GM21723 (cell line): ENCODE measurements around the gene PRCD.

Experiments
- ATAC-seq: cut with Tn5 transposase; IDR thresholded peaks from one replicate; pipeline ENCODE4 v1.9.1; 2021; ENCODE audit warnings: mild to moderate bottlenecking, moderate library complexity; ENCODE audit not compliant: unreplicated experiment

Gene PRCD

DNA sequence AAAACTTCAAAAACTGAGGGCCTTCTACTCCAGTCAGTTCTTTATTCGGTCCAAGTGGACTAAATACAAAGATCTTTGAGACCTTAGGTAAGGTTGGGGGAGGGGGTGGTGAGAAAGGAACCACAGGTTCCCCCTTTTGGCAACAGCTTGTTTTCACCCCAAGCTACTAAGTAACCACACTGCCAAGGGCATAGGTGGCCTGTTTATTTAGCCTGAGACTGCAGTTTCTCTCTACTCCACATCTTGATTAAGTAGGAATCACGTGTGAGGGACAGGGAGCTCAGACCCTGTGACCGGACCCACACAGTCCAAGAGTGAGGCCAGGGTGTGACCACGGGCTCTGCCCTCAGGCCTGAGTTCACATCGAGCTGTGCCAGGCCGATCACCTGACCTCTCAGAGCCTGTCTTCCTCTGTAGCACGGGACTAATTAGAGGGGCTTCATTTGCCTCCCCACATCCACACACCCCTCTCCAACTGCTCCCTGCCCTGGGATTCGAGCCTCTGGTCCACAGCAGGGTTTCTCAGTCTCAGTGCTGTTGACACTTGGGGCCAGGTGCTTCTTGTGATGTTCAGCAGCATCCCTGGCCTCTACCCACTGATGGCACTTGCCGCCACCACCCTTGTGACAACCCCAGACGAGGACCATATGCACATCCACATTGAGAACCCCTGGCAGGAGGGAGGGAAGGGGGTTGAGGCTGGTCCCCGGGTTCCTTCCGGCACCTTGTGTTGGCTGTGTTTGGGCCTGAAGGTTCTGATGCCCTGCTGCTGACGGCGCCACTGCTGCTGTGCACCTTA lies 28.0 kb downstream of the PRCD start:
- no peak for ATAC-seq

- no peak for ATAC-seq
Observed at GRCh38 chr17:76568811-76569221, 29.0 kb downstream of the PRCD start.

GRCh38 chr17:76569607-76570279 lies 29.9 kb downstream of the PRCD start:
- no peak for ATAC-seq

GRCh38 chr17:76570457-76570856 lies 30.6 kb downstream of the PRCD start:
- ATAC-seq = no peak

GRCh38 chr17:76570877-76571471 lies 31.1 kb downstream of the PRCD start:
- ATAC-seq = no peak

DNA sequence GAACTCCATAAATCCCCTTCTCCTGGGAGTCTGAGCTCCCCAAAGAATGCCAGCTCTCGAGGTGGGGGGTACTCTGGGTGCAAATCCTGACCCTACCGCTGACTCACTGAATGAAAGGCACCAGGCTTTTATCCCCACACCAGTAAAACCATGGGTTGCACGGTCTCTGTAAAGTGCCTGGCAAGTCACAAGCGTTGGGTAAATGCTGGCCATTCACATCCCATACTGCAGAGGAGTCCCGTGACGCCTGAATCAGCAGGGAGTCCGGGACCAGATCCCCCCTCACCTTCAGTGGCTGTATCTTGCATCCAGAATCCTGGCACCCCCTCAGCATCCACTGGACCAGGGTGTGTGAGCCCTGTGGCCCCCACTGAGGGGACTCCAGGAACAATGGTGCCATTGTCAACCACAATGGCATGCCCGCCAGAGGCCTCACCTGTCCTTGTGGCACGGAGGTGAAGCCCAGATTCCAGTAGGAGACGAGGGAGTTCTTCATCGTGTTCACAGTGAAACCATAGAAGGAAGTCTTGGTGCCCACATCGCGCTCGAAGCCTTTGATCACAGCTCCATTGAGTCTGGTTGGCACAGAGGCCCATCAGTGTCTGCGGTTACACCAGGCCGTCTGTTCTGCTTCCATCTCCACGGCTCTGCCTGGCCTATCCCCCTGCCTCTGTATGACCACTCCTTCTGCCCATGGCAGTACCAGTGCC lies 32.5 kb downstream of the PRCD start:
- ATAC-seq = no peak

- no peak for ATAC-seq
Observed at GRCh38 chr17:76573096-76573495, 33.3 kb downstream of the PRCD start.

DNA sequence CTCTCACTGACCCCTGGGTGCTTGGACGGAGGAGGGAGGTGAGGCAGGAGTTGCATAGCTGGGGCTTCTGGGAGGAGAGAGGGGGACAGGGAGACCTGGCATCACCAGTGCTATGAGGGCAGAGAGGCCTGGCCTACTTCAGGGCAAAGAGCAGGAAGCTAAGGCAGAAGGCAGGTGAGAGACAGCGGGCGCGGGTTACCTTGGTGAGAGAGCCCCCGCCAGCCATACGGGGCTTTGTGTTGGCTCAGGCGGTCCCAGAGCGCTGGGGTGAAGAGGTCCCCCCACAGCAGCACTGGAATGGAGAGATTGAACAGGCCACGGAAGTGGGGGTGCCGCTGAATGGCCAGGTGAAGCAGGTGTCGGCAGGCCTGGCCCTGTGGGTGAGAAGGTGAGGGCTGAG lies 34.3 kb downstream of the PRCD start:
- ATAC-seq = no peak

DNA sequence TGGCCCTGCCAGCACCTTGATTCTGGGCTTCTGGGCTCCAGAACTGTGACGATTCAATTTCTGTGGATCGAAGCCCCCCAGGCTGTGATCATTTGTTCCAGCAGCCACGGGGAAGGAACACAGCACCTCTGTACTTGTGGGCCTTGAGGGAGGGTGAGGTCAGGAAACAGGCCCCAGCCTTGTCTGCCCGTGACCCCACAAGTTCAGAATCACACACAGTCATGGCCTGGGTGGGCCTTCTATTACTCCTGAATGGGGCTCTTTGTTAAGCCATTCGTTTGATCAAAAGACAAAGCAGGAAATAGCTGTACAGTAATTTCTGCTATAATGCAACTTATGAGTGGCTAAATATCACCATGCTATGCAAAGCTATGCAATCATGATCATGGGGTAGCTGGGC lies 35.7 kb downstream of the PRCD start:
- ATAC-seq = no peak

GRCh38 chr17:76576189-76576588 lies 36.3 kb downstream of the PRCD start:
- no peak for ATAC-seq

DNA sequence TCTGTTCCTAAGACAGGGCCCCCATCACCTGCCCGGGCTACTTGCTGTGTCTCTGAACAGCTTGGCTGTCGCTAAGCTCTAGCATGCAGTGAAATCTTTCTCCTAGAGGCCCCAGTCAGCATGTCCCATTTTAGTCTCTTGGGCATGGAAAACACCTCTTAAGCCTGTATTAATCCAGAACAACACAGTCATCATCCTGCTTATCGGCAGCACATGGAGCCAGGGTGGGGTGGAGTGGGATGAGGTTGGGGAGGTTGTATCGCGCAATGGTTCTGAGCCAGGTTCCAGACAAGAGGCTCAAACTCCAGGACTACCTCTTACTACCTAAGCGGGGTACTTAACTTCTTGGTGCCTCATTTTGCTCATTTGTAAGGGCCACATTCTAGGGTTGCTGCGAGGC lies 38.0 kb downstream of the PRCD start:
- ATAC-seq = no peak

DNA sequence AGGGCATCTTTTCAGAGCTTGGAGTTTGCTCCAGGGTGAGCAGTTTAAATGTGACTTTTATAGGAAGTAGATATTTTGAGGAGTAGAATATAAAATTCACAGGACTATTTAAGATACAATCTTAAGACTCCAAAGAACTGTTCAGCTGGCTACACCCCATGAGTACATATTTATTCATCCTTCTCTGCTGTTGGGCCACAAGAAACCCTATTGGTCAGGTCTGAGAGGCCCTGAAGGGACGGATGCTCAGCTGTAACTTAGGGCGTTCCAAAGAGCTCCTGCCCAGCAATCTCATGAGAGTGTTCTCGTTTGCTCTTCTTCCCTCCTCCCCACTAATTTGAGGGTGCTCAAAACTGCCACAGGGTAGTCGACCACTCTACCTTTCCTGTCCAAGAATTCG lies 38.5 kb downstream of the PRCD start:
- no peak for ATAC-seq

- ATAC-seq = no peak
Observed at GRCh38 chr17:76579281-76579680, 39.4 kb downstream of the PRCD start.

DNA sequence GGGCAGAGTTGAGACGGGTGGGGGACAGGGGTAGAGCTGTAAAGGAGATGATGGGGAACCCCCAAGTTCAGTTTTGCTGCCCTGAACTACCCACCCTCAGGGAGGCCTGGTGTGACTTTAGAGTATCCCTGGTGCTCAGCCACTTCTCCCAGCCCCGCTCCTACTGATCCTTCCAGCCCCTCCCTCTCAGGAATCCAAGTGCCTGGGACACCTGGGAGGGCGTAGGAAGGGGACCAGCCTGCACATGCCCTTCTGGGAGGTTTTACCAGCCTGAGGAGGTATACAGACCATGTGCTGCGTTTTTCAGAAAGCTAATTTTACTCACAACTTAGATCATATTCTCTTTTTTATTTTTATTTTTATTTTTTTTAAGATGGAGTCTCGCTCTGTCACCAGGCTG lies 41.7 kb downstream of the PRCD start:
- no peak for ATAC-seq

GRCh38 chr17:76582660-76583059 lies 42.8 kb downstream of the PRCD start:
- no peak for ATAC-seq

DNA sequence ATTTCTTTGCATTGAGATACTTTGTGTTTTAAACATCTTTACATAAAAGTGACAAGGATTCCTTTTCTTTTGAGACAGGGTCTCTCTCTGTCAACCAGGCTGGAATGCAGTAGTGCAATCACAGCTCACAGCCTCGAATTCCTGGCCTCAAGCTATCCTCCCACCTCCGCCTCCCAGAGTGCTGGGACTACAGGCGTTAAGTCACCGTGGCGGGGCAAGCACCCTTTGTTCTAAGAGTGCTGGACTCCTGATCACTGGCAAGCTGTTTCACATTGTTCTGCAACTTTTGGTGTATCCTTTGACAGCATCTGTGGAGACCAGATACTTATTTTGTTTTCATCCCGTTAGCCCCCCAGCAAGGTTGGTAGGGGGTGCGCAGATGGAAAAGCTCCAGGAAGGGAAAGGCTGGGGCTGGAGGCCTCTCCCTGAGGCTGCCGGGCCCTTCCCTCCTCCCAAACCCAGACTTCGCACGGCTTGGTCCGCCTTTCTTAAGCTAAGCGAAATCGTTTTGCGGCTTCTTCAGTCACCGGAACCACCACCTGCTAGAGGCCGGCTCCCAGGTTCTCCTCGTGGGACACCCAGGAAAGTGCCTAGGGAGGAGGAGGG lies 44.7 kb downstream of the PRCD start:
- ATAC-seq = no peak

DNA sequence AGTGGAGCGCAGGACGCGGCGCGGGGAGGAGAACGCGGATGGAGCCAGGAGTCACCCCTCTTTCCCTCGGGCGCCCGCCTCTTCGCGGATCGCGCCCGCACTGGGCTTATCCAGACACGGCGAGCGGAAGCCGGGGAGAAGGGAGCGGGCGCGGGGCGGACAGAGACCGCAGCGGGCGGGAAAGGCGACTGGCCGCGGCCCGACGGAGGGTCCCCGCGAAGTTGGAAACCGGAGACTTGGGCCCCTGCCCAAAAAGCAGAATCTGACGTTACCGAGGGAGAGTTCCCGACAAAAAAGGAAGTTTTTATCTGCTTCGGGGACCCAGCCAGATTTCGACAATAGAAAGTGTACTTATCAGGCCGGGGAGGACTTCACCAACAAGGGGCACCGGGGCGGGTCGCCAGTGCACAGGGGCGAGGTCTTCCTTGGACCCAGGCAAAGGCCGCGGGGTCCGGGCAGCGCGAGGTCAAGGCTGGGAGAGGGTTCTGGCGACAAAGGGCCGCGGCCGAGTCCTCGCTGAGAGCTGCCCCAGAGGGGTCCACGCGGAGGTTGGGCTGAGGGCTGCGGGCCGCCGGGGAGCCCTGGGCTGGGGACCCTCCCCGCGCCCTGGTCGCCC lies 45.3 kb downstream of the PRCD start:
- no peak for ATAC-seq

- no peak for ATAC-seq
Observed at GRCh38 chr17:76585649-76586593, 46.1 kb downstream of the PRCD start, which contains the start of gene ST6GALNAC2. ST6GALNAC2 (minus strand) TSS chr17:76585860; CDS start chr17:76585808, 52 bp downstream.

- ATAC-seq = no peak
Observed at GRCh38 chr17:76586741-76587487, 47.1 kb downstream of the PRCD start.
